Stimulated activated CD8-positive, alpha-beta memory T cell treated with anti-CD3 and anti-CD28 coated beads, Interleukin-7, amount 100 ng/mL, for 48 hours (primary cell): Measurements from ENCODE around the gene SERPINE1.
A peak's percentile ranks its signal among the peaks of the same experiment; 100 is the strongest.

Experiments used
- DNase-seq, 2 donors: peaks; one replicate each; pipeline ENCODE4 v3.0.0-alpha.2; 2020; ENCODE audit warnings: low read depth in 1 of 2; ENCODE audit errors: extremely low read depth in 1 of 2

Gene SERPINE1

DNA sequence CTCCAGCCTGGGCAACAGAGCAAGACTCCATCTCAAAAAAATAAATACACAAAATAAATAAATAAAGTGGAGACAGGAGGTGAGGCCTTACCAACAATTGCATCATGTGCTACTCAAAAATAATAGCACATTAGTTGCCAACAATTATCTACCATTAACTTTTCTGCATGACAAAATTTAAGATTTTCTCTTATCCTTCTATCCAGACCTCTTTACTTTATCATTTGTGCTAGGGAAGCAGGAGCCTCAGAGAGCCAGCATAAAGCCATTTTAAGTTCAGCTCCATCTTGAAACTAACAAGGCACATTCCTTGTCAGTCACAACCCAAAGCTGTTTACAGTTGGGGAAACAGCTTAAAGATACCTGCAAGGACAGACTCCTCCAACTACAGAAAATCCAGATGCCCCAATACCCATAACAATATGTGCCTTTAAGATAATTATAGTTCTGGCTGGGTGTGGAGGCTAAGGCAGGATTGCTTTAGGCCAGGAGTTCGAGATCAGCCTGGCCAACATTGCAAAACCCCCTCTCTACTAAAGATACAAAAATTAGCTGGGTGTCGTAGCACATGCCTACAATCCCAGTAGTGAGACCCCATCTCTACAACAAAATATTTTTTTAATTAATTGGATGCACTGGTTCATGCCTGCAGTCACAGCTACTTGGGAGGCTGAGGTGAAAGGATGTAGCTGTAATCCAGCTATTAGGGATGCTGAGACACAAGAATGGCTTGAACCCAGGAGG, 25.2 kb downstream of the SERPINE1 start:
- DNase-seq, result no peak

DNA sequence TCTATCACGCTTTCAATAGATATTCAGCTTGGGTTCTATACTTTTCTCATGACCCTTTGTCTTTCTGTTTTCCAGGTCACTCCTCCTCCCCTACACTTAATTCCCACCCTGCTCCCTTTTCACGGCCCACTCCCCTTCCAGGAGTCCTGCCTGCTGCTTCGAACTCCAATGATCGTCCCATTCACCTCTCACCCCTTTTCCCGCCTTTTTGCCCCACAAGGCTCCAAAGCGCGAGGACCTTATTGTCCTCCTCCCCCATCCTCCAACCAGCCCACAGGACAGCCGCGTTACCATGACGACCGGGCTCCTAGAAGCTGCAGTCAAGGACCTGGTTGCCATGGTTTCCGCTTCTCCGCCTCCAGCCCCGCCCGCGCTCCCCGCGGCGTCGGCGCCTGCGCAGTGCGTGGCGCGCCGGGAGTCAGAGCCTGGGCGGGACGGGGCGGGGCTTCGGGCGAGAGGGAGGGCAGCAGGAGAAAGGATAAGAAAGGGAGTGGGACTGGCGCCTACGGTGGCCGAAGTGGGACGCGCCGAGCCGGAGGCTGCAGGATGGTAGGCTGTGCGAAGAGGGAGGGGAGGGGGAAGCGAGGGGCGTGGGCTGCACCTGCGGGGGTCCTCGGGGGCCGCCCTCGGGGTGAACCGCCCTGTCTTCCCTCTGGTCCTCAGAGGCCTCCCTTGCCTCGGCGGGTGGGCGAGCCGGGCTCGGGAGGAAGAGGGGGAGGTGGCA, 27.2 kb downstream of the SERPINE1 start, which contains the start of gene AP1S1:
Gene AP1S1 (plus strand): TSS at position 508 of the 724 bp plus-strand sequence. CDS start 39 bp downstream, at position 547.
- DNase-seq, result peak; percentile 87 to 90

DNA sequence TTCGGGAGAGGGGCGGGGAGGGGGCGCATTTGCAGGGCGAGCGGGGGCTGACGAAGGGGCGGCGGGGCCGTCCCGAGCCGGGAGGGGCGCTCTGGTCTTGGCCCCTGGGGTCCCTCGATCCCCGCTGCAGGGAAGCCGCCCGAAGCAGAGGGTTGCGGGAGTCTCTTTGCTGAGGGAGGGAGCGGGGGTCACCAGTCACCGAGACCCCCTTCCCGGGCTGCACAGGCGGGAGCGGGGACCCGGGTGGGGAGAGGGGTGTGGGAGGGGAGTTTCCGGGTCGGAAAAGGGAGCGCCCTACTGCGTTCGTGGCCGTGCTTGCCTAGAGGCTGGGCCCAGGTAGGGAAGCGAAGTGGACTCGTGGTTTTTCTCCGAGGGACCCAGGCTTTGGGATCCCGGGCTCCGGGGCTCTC, 27.8 kb downstream of the SERPINE1 start:
- DNase-seq, result no peak

DNA sequence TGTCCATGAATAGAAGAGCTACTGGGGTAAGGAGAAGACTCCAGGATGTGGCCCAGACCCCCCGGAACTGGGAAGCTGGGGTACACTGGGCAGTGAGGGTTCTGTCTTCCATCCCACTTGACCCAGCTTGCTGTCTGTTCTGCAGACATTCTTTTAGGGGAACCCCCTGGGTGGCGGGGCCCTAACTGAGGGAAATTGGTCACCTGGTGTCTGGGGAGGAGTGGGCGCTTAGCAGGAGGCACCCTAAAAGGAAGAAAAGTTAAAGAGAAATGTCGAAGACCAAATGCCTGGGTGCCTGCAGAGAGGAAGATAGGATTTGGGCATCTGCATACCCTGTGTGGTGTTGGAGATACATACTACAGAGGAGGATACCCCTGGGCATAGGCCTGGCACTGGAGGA, 28.4 kb downstream of the SERPINE1 start:
- no peak for DNase-seq

DNA sequence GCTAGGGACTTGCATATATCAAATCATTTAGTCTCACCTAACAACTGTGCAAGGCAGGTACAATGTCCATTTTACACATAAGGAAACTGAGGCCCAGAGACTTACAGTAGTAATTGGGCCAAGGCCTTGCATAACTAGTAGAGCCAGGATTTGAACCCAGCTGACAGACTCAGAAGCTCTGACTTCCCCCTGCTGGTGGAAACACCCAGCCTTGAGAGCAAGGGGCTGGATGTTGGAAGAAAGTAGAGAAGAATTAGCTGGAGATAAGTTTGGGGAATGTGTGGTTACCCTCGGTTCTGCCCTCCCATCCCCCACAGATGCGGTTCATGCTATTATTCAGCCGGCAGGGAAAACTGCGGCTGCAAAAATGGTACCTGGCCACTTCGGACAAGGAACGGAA, 29.4 kb downstream of the SERPINE1 start:
- DNase-seq, result no peak

DNA sequence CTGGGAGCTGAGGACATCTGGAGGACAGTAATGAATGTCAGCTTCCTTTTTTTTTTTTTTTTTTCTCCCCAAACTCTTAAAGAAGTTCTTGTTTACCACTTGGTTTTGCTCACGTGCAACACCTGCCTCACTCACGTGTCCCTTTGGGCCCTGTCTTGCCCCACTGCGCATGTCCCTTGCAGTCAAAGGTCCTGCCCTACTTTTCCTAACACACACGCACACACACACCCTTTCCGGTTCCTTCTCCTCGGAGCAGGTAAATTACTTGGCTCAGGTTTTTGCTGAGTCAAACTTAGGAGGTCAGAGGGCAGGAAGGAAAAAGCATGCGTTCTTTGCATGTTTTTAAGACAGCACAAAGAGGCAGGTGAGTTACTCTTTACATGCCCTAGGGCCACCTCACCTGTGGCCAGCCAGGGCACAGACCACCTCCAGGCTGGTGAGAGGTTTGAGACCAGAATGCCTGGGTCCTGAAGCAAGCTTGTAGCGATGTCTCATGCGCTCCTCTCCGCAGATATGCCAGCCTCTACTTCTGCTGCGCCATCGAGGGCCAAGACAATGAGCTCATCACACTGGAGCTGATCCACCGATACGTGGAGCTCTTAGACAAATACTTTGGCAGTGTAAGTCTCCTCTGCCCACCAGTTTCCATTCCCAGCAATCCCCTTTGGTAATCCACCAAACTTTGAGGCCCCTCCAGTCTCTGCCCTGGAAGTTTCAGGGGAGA, 30.1 kb downstream of the SERPINE1 start:
- DNase-seq, result no peak

DNA sequence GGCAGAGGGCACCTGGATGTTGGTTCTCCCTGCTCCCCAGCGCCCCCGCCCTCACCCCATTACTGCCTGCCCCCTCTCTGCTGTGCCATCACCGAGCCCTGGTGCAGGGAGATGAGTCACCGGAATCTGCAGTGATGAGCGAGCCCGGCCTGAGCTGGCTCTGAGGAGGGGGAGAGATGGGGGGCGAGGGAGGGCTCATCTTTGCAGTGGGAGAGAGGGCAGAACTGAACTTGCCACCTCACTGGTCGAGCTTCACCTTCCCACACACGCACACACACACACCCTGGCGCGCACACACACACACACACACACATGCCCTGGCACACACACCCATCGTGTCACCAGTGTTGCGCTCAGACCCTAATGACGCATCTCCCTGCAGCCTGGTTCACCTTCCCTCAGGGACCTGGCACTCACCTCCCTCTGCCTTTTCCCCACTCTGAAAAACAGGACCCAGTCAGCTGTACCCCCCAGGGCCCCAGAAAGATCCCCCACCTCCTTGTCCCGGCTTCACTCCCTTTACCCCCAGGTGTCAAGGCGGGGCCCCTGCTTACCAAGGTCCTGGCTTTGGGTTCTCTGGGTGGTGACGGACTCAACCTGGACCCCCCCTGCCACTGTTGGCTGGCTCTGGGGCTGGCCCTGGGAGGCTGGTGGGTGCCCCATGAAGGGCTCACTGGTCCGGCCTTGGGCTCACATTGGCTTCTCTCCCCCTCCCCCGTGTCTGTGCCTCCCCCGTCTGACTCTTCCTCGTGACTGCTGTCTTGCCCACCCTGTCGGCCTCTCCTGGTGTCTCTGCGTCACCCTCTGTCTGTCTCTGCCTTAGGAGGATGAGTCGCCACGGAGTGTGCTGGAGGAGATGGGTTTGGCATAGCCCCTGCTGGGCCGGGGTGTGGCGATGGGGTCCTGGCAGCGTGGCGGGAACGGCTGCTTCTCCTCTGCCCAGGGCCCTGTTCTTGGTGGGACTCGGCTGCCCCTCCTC, 33.1 kb downstream of the SERPINE1 start:
- no peak for DNase-seq

DNA sequence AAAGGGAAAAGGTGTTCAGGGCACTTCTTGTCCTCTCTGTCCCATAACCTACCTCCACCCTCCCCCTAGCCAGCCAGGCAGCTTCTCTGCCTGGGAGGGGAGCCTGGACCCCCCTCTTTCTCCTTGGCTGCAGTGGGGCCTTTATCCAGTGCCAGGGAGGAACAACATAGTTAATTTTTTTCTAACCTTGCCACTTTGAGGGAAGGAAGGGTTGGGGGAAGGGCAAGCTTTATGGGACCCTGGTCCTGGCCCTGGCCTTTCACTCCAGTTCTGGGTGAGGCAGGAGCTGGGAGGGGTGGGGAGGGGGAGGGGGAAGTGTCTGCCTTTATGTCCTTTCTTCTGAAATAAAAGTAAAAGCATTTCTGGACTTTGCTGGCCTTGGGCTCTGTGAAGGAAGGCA, 34.0 kb downstream of the SERPINE1 start:
- no peak for DNase-seq

DNA sequence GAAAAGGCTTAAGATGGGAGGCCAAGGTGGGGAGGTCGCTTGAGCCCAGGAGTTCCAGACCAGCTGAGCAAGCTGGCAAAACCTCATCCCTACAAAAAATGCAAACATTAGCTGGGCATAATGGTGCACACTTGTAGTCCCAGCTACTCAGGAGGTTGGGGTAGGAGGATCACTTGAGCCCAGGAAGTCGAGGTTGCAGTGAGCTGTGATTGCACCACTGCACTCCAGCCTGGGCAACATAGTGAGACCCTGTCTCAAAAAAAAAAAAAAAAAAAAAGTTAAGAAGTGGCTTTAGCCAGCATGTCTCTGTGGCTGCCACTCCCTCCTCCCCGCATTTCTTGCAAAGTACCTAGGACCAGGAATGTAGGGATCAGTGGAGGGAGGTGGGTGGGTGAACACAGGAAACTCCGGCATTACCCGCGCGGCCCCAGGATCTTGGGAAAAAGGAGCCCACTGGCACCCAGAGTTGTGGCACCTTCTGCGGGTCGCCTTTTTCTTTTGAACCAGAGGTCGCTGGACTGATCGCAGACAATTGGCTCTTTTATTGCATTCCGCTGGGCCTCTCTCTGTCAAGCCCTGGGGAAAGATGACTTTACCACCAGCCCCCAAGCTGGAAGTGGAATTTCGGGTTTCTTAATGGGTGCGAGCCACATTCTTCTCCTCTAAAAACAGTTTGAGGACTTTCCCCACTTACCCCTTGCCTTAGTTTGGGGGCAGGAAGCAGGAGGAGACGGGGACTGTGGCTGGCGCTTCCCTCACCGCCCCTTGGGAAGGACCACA, 35.0 kb downstream of the SERPINE1 start:
- no peak for DNase-seq

DNA sequence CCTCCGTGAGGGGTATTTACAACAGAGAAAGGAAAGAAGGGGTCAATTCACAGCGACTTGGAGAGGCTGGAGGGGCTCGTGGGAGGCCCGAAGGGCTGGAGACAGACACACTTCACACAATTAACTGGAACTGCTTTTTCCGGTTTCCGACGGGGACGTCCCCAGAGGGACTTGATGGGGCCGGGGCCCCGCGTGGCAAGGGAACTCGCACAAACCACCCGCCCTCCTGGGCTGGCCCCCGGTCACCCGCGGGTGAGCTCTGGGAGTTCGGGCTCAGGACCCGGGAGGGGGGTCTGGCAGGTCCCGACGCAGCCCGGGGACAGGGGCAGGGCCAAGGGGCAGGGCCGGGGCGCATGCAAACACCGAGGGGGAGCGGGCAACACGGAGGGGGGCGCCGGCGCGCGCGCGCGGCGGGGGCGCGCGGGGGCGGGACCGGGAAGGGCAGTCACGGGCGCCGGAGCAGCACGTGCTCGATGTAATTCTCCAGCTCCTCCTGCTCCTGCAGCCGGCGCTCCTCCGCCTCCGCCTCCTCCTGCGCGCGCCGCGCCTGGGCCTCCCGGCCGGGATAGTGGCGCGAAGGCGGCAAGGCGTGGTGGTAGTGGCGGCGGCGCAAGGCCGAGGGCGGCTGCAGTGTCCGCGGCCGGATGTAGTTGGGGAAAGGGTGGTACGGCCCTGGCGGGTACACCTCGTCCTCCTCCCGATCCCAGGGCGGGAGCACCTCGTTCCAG, 35.8 kb downstream of the SERPINE1 start:
- no peak for DNase-seq

DNA sequence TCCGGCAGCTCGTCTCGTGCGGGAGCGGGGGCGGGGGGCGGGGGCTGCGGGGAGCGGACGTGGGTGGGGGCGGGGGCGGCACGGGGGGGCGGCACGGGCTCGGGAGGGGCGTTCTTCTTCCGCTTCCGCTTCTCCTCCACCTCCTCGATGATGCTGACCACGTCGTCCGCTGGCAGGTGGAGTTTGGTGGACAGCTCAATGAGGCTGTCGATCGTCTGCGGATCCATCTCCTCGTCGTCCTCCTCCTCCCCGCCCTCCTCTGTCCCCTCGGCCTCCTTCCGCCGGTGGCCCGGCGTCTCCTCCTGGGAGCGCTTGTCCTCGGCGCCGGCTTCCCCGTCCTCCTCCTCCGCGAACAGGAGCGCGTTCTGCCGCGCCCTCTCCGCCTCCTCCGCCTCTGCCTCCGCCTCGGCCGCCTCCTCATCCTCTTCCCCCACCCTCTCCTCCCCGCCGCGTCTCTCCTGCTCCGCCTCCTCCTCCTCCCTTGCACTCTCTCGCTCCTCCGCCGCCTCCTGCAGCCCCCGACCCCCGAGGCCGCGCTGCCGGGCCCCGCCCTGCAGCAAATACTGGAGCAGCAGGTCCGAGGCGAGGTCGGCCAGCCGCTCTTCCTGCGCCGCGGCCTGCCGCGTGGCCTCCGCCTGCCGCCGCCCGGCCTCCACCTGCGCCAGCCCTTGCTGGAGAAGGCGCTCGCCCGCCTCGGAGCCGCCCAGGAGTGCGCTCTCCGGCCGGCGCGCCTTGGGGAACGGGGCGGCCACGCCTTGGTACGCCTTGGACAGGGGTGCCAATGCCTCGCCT, 36.6 kb downstream of the SERPINE1 start:
- no peak for DNase-seq

DNA sequence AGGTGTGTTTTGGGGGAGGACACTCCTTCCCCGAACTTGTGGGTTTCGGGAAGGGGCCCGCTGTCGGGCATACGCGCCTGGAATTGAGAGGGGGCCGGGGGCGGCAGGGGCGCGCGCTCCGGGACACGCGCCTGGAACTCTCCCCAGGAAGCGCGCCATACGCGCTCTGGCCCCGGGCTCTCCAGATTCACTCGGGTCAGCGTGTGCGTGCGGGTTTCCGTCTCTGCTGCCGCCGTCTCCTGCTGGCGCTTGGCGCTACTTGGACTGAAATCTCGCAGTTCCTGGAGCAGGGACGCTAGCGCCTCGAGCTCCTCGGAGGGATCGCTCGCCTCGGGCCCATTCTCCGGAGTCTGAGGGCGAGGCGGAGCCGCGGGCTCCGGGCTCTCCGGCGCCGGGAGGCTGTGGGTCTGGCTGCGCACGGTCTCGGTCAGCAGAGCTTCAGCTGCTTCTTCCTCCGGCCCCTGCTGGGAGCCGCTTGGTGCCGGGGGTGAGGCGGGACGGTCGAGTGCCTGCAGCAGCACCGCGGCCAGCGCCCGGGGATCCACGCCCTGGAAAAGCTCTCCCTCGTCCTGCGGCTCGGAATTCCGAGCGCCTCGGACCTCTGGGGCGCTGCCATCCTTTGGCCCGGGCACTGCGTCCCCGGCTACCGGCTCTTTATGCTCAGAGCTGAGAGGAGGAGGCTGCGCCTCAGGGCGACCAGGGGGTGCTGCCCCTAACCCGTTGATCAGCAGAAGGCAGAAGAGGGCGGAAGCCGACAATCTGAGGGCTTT, 37.4 kb downstream of the SERPINE1 start:
- no peak for DNase-seq

DNA sequence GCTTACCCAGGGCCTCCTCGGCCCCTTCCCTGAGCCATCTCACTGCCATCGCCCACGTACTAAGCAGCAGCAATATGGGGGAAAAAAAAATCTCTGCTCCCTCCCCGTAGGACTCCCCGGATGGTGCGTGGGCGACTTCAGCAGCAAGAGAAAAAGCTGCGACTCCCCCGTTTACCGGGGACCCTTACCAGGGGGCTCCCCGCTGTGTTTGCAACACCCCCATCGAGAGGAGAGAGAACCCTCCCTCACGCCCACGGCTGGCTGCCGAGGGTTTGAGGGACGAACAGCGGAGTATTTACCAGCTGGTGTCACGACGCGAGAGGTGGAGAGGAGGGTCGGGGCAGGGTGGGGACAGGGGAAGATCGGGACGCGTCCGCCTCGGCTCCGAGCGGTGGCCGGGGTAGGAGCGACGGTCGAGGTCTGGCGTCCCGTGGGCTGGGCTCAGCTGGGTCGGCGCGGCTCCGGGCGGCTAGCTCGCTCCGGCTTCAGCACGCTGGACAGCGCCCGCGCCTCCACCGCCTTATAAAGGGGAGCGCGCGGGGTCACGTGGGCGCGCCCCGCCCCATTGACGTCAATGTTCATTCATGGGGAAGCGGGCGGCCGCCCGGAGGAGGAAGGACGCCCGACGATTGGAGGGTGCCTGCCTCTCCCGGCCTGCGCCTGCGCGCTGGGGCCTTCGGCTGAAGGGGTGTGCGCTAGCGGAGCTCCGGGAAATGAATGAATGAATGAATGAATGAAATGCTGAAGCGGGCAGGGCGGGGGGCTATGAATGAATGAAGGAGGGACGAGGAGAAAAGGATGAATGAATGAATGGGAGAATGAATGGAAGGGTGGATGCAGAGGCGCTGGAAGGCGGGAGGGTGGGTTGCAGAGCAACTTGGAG, 38.4 kb downstream of the SERPINE1 start, which contains the start of gene VGF:
Gene VGF (minus strand): TSS at position 495 of the 883 bp plus-strand sequence. CDS start 726 bp downstream, outside the sequence.
- peak; percentile 81 to 87 for DNase-seq

DNA sequence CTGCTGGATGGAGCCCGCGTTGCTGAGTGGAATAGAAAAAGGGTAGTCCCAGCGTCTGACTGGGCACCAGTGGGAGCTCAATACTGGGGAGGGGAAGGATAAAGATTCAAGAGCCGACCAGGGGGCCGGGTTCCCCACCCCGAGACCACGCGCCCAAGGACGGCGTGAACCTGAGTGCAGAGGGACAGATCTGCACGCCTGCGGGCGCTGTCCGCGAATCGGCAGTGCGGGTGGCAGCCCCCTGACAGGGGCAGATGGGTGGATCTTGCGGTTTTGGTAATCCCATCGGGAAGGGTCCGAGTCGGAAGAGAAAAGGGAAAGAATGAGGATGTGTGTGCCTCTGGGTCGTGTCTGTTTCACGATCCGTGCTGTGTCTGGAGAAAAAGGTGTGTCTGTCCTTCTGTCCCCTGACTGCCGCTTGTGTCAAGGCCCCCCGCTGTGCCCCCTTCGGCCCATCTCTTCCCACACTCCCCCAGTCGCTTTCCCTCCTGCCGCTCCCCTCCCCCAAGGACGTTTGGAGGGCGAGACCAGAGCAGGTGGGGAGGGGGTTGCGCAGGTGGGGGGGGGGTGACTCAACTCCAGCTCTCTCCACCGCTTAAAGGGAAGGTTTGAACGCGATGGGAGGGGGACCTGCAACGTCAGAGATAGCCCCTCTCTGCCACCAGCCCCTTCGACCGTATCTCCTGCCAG, 39.2 kb downstream of the SERPINE1 start:
- no peak for DNase-seq

DNA sequence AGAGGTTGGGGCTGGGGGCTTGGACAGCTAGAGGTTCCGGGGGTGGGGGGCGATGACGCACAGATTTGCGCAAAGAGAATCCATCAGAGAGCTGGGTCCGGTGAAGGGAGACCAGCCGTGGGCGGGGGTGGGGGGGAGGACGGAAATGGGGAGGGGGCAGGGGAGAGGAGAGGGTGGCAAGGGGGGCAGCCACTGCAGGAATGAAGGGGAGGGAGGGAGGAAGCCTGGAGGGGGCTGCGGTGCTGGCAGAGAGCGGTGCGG, 39.7 kb downstream of the SERPINE1 start:
- DNase-seq, result no peak
